CD4-positive, CD25-positive, alpha-beta regulatory T cell (primary cell): ENCODE measurements around the gene GALT. TPM values are rescaled to one million over a fixed set of nuclear protein-coding genes. Genes with fewer than 3 reads are reported as not detected.

Experiments used
- ATAC-seq, 2 donors: fragments of 150-1000 bp; cut with Tn5 transposase; one replicate each; pipeline ENCODE4 v1.10.0; 2021; ENCODE audit warnings: low read depth in 2 of 2, moderate number of reproducible peaks in 2 of 2, moderate library complexity in 1 of 2
- DNase-seq, 3 donors: peaks; one replicate each; pipeline versions ENCODE4 v3.0.0 to v3.0.0-alpha.2; 2012 to 2022; ENCODE audit warnings: mixed read lengths in 1 of 3
- H3K27ac ChIP-seq: one replicate; pipeline ENCODE4 v1.7.0; 2013; ENCODE audit warnings: mild to moderate bottlenecking, low read length; ENCODE audit not compliant: insufficient read depth, poor library complexity, severe bottlenecking
- H3K27me3 ChIP-seq: one replicate; pipeline ENCODE4 v1.7.0; 2013; ENCODE audit warnings: low read length; ENCODE audit not compliant: control insufficient read depth, insufficient read depth
- H3K36me3 ChIP-seq: one replicate; pipeline ENCODE4 v1.7.0; 2013; ENCODE audit warnings: mild to moderate bottlenecking, low read length, moderate library complexity; ENCODE audit not compliant: control insufficient read depth, insufficient read depth
- H3K4me1 ChIP-seq: 2 replicates; pipeline ENCODE4 v1.7.0; 2013; ENCODE audit warnings: mild to moderate bottlenecking, low read length; ENCODE audit not compliant: insufficient read depth, control insufficient read depth, poor library complexity, severe bottlenecking
- H3K4me3 ChIP-seq: one replicate; pipeline ENCODE4 v1.7.0; 2013; ENCODE audit warnings: low read depth, mild to moderate bottlenecking, low read length, moderate library complexity
- H3K9me3 ChIP-seq, 2 experiments: 1 replicate in 1 of 2; 2 replicates in 1 of 2; pipeline ENCODE4 v1.7.0; 2013; ENCODE audit warnings: low read length in 2 of 2, mild to moderate bottlenecking in 1 of 2, moderate library complexity in 1 of 2; ENCODE audit not compliant: control insufficient read depth in 2 of 2
- H3K27ac Mint-ChIP-seq, 3 donors: one replicate each; pipeline ENCODE4 v1.8.0; 2020 to 2022; ENCODE audit warnings: mild to moderate bottlenecking in 3 of 3, mixed read lengths in 3 of 3, moderate library complexity in 2 of 3
- H3K27me3 Mint-ChIP-seq: one replicate; pipeline ENCODE4 v1.8.0; 2022; ENCODE audit warnings: mild to moderate bottlenecking, mixed read lengths
- H3K36me3 Mint-ChIP-seq: one replicate; pipeline ENCODE4 v1.8.0; 2020; ENCODE audit warnings: mixed read lengths
- H3K4me1 Mint-ChIP-seq, 4 donors: one replicate each; pipeline ENCODE4 v1.8.0; 2020 to 2022; ENCODE audit warnings: mixed read lengths in 4 of 4, mild to moderate bottlenecking in 1 of 4
- H3K4me3 Mint-ChIP-seq, 4 donors: one replicate each; pipeline ENCODE4 v1.8.0; 2020 to 2022; ENCODE audit warnings: mild to moderate bottlenecking in 4 of 4, mixed read lengths in 4 of 4, moderate library complexity in 3 of 4
- H3K9me3 Mint-ChIP-seq, 7 donors: one replicate each; pipeline ENCODE4 v1.8.0; 2020 to 2022; ENCODE audit warnings: mixed read lengths in 7 of 7, mild to moderate bottlenecking in 3 of 7, moderate library complexity in 2 of 7
- polyA plus RNA-seq, 4 donors: library from polyadenylated mRNA; unstranded; fragments of 300-500 nt; fragmentation: Illumina TruSeq; gene quantifications; one replicate each; pipeline ENCODE4 v1.2.3, GENCODE V29; 2021
- total RNA-seq: library from RNA; stranded (reverse); gene quantifications from one replicate; pipeline ENCODE4 v1.2.3, GENCODE V29; 2022

The GALT gene
- total and polyA plus RNA-seq, 5 donors from 2014 or later = 56.1 to 222 (median 61.1) TPM

- Mint-ChIP-seq H3K27me3 (peaks cover 47% of the 10 kb centered on the region), H3K36me3 (peaks cover 8% of the 10 kb centered on the region), H3K27ac (no peak overlapping the region), H3K4me1 (peaks cover 12 to 29% (median 12%) of the 10 kb centered on the region in 4 donors), H3K9me3 (peaks cover 0 to 3% (median 0%) of the 10 kb centered on the region in 7 donors), H3K4me3 (peak overlapping the region; percentile 70 to 83 (median 82))
- H3K36me3 ChIP-seq = no peaks in the 10 kb centered on the region
- no peak overlapping the region for H3K27ac ChIP-seq
- no peak for DNase-seq
- no peak for ATAC-seq
- H3K27me3 ChIP-seq = peaks cover 40% of the 10 kb centered on the region
- peaks cover 19% of the 10 kb centered on the region for H3K4me1 ChIP-seq
- H3K9me3 ChIP-seq = no peaks in the 10 kb centered on the region
- H3K4me3 ChIP-seq = no peak overlapping the region
Measured at GRCh38 chr9:34629491-34629808, 17.0 kb upstream of the GALT start.

GRCh38 chr9:34630402-34631154 is 15.9 kb upstream of the GALT start:
- Mint-ChIP-seq H3K36me3 (peaks cover 8% of the 10 kb centered on the region), H3K27ac (no peak overlapping the region), H3K4me1 (peaks cover 12 to 40% (median 12%) of the 10 kb centered on the region in 4 donors), H3K4me3 (peak overlapping the region in 3 of 4 donors; percentile 35 to 70 (median 56)), H3K9me3 (peaks cover 0 to 3% (median 0%) of the 10 kb centered on the region in 7 donors), H3K27me3 (peaks cover 43% of the 10 kb centered on the region)
- Histone ChIP-seq H3K4me3 (no peak overlapping the region), H3K9me3 (no peaks in the 10 kb centered on the region), H3K27me3 (peaks cover 37% of the 10 kb centered on the region), H3K36me3 (no peaks in the 10 kb centered on the region), H3K4me1 (peaks cover 22% of the 10 kb centered on the region), H3K27ac (no peak overlapping the region)
- ATAC-seq (no peak), DNase-seq (no peak)

- Histone ChIP-seq H3K4me3 (no peak overlapping the region), H3K27me3 (peaks cover 14% of the 10 kb centered on the region), H3K36me3 (no peaks in the 10 kb centered on the region), H3K27ac (no peak overlapping the region), H3K9me3 (no peaks in the 10 kb centered on the region), H3K4me1 (peaks cover 39% of the 10 kb centered on the region)
- ATAC-seq (no peak), DNase-seq (no peak)
- peaks cover 0 to 2% (median 0%) of the 10 kb centered on the region in 7 donors for H3K9me3 Mint-ChIP-seq
- peaks cover 20% of the 10 kb centered on the region for H3K27me3 Mint-ChIP-seq
- H3K36me3 Mint-ChIP-seq = peaks cover 8% of the 10 kb centered on the region
- peak overlapping the region in 1 of 4 donors; percentile 73 for H3K4me3 Mint-ChIP-seq
- no peak overlapping the region for H3K27ac Mint-ChIP-seq
- H3K4me1 Mint-ChIP-seq = peaks cover 14 to 51% (median 20%) of the 10 kb centered on the region in 4 donors
Measured at GRCh38 chr9:34633166-34633565, 13.3 kb upstream of the GALT start.

GRCh38 chr9:34633851-34634550 is 12.5 kb upstream of the GALT start:
- H3K27ac ChIP-seq = no peak overlapping the region
- no peaks in the 10 kb centered on the region for H3K36me3 ChIP-seq
- Mint-ChIP-seq H3K27me3 (peaks cover 13% of the 10 kb centered on the region), H3K27ac (peak overlapping the region in 1 of 3 donors; percentile 57), H3K4me3 (peak overlapping the region; percentile 16 to 73 (median 42)), H3K4me1 (peaks cover 9 to 54% (median 22%) of the 10 kb centered on the region in 4 donors), H3K9me3 (peaks cover 0 to 2% (median 0%) of the 10 kb centered on the region in 7 donors), H3K36me3 (peaks cover 4% of the 10 kb centered on the region)
- H3K9me3 ChIP-seq = no peaks in the 10 kb centered on the region
- peak; percentile 65 to 78 (median 71) for DNase-seq
- peak; percentile 24 to 32 for ATAC-seq
- no peak overlapping the region for H3K4me3 ChIP-seq
- H3K27me3 ChIP-seq = peaks cover 11% of the 10 kb centered on the region
- H3K4me1 ChIP-seq = peaks cover 35% of the 10 kb centered on the region

GRCh38 chr9:34634551-34635248 is 11.8 kb upstream of the GALT start:
- no peak overlapping the region for H3K4me3 ChIP-seq
- peaks cover 9 to 49% (median 22%) of the 10 kb centered on the region in 4 donors for H3K4me1 Mint-ChIP-seq
- ATAC-seq (no peak), DNase-seq (no peak)
- H3K27ac Mint-ChIP-seq = peak overlapping the region in 1 of 3 donors; percentile 20
- H3K4me3 Mint-ChIP-seq = peak overlapping the region in 3 of 4 donors; percentile 18 to 73 (median 53)
- no peaks in the 10 kb centered on the region for H3K9me3 ChIP-seq
- H3K36me3 ChIP-seq = no peaks in the 10 kb centered on the region
- H3K36me3 Mint-ChIP-seq = peaks cover 4% of the 10 kb centered on the region
- H3K4me1 ChIP-seq = peaks cover 30% of the 10 kb centered on the region
- peaks cover 6% of the 10 kb centered on the region for H3K27me3 Mint-ChIP-seq
- H3K27me3 ChIP-seq = peaks cover 6% of the 10 kb centered on the region
- peaks cover 0 to 2% (median 0%) of the 10 kb centered on the region in 7 donors for H3K9me3 Mint-ChIP-seq
- H3K27ac ChIP-seq = no peak overlapping the region

DNA sequence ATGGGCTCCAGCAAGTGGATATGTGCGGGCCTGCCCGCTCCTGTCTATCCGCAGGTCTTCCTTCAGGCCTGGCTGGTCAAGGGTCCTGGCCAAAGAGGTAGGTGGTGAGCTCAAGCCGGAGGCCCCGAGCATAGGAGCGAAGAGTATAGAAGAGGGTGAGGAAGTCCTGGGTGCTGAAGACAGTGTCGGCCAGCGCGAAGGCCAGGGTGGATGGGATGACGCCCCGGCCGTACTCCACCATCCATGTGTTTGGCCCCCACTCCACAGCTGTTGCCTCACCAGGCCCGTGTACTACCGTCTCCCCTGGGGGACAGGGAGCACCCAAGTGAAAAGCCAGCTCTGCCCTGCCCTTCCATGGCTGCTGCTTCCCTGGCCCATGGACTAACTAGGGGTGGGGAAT is 10.9 kb upstream of the GALT start:
- H3K27ac Mint-ChIP-seq = peak overlapping the region in 1 of 3 donors; percentile 71
- H3K36me3 ChIP-seq = no peaks in the 10 kb centered on the region

GRCh38 chr9:34636791-34637355 is 9.6 kb upstream of the GALT start:
- Mint-ChIP-seq H3K27me3 (no peaks in the 10 kb centered on the region), H3K36me3 (peaks cover 4% of the 10 kb centered on the region), H3K27ac (peak overlapping the region; percentile 76 to 92 (median 86)), H3K4me1 (peaks cover 9 to 49% (median 22%) of the 10 kb centered on the region in 4 donors), H3K4me3 (peak overlapping the region; percentile 91 to 98 (median 94)), H3K9me3 (no peaks in the 10 kb centered on the region)
- Histone ChIP-seq H3K4me3 (peak overlapping the region; percentile 62), H3K36me3 (no peaks in the 10 kb centered on the region), H3K9me3 (no peaks in the 10 kb centered on the region), H3K4me1 (peaks cover 30% of the 10 kb centered on the region), H3K27ac (peak overlapping the region; percentile 74), H3K27me3 (no peaks in the 10 kb centered on the region)
- DNase-seq = peak in 1 of 3 donors; percentile 25
- ATAC-seq = peak in 1 of 2 donors; percentile 3

More for the DNA sequence above, 10.9 kb upstream of the GALT start:
- Mint-ChIP-seq H3K9me3 (peaks cover 0 to under 1% (median 0%) of the 10 kb centered on the region in 7 donors), H3K4me1 (peaks cover 9 to 49% (median 22%) of the 10 kb centered on the region in 4 donors), H3K27me3 (no peaks in the 10 kb centered on the region), H3K4me3 (peak overlapping the region in 3 of 4 donors; percentile 57 to 85 (median 70)), H3K36me3 (peaks cover 4% of the 10 kb centered on the region)
- no peaks in the 10 kb centered on the region for H3K9me3 ChIP-seq
- no peak overlapping the region for H3K4me3 ChIP-seq
- ATAC-seq = no peak
- H3K4me1 ChIP-seq = peaks cover 30% of the 10 kb centered on the region
- no peak for DNase-seq
- no peak overlapping the region for H3K27ac ChIP-seq
- H3K27me3 ChIP-seq = no peaks in the 10 kb centered on the region
